Measurements from ENCODE around the gene GLRX3.

DNA sequence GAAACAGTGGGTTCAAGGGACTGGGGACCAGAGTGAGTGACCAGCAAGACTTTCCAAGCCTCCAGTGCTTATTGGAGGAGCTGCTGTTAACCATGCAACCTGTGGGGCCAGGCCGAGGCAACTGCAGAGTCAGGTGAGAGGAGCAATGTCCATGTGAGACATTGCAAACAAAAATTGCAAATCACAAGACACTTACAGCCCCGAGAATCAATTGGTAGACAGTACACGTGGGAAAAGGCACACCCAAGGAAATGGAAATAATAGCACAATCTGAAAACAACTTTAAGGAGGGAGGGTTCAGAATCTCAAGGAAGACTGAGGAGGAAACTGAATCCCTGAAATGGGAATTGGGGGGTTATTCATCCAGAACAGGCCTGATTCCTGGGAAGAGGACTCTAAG is 72.6 kb downstream of the GLRX3 start:
- TF ChIP-seq GATA3 (IDR thresholded peaks at IDR 0.05; ENCODE audit: low read depth, low read length) (no peak), GATA2 (IDR thresholded peaks at IDR 0.05; ENCODE audit: low read depth, low read length) (no peak)

Measured in SH-SY5Y (cell line).